ENCODE data around the gene FAM200B.

The FAM200B gene

GRCh38 chr4:15668566-15669435 is 12.8 kb upstream of the FAM200B start:
- no peak for DNase-seq

DNA sequence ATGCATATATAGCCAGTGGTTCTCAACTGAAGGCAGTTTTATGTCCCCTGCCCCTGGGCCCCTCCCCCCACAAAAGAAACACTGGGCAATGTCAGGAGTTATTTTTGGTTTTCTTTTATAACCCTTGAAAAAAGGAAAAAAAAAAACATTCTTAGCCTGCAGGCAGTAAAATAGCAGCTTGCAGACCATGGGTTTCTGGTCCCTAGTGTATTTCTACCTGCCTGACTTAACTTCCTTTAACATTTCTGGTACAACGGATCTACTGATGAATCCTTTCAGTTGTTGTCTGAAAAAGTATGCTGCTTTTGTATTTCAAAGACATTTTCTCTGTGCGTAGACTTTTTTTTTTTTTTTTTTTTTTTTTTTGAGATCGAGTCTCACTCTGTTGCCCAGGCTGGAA is 11.1 kb upstream of the FAM200B start:
- no peak for DNase-seq

DNA sequence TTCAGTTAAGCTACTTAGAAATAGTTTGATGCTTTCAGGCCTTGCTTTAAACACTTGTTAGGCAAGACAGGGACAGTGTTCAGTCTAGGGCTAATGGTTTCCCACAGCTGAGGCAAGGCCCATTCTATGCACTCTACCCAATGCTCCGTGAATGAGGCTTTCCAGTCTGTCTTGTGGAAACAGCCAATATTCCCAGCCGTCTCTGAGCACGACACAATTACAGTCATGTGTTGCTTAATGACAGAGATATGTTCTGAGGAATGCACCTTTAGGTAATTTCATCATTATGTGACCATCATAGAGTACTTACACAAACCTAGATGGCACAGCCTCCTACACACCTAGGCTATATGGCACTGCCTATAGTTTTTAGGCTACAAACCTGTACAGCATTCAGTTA is 9.5 kb upstream of the FAM200B start:
- DNase-seq, result no peak

GRCh38 chr4:15673337-15673736 is 8.3 kb upstream of the FAM200B start:
- no peak for DNase-seq

DNA sequence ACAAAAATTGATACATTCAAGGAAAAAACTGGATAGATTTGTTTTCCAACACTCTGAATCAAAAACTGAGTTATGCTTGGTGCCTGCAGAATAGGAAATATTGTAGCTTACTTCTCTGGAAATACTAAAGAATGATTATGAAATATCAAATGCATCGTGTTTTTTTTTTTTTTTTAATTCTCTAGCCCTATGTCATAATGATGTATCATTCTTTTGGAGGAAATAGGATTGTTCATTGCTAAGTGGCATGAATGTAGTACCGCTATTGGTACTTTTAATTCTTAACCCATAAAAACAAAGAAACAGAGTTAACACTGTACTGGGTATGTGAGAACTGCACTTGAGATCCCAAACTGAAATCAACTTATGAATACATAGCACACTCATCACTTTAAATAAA is 7.6 kb upstream of the FAM200B start:
- DNase-seq, result no peak

DNA sequence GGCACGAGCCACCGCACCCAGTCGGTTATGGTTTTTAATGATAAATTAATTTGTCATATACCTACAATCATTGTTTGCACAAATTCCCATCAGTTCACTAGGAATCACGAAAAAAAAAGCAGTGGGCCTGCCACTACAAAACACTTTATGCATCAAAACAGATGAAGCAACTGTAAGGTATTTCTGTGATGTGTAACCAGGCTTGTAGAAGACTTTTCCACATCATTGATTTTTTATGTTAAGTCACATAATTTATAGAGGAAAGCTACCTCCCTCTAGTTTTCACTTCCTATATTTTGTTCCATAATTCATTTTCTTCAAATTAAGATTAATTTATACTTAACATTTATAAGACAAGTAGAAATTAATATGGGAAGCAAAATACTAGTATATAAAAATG is 6.7 kb upstream of the FAM200B start:
- DNase-seq, result no peak

DNA sequence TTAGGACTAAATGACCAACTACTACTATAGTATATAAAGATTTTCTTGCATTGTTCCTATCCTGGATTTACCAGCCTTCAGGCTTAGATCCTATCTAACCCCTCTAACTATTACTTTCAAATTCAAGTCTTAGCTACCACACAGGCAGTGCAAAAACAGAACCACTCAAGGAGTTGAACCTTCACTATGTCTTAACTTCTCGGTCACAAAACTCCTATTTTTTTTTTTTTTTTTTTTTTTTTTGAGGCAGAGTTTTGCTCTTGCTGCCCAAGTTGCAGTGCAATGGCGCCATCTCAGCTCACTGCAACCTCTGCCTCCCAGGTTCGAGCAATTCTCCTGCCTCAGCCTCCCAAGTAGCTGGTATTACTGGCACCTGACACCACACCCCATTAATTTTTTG is 6.3 kb upstream of the FAM200B start:
- no peak for DNase-seq

- DNase-seq, result no peak
These were observed 5.6 kb upstream of the FAM200B start for GRCh38 chr4:15676039-15676438.

DNA sequence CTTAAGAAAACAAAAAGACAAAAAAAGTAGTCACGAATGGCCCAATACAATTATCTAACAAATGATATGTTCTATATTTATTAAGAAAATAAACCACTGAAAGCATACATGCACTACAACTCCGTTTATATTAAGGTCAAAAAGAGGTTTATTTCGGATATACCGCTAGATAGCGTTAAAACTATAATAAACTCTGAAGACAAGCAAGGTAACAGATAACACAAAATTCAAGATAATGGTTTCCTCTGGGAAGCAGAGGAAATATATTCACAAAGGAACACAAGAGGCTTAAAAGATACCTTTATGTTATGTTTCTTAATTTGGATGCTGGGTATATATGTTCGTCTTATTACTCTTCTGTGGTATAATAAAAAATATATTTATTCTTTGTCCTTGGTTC is 4.7 kb upstream of the FAM200B start:
- no peak for DNase-seq

- peak; percentile 40 for DNase-seq
These were observed 4.1 kb upstream of the FAM200B start for GRCh38 chr4:15677507-15677988.

- no peak for DNase-seq
These were observed 608 bp upstream of the FAM200B start for GRCh38 chr4:15681067-15681371.

GRCh38 chr4:15682242-15683142 is 865 bp downstream of the FAM200B start:
- no peak for DNase-seq

DNA sequence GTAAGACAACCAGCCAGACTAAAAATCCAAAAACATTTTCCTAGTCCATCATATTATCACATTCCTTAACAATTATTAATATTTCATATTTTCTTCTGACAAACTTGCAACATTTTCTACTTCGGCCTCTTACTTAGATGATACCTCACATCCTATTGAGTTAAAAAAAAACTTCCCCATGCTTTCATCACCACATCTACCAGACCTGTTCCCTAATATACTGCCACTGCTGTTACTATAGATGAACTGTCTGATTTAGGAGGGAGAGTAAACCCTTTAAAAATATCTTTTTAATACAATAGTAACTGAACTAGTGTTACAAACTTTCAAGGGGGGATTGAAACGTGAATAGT is 1.5 kb downstream of the FAM200B start:
- no peak for DNase-seq

GRCh38 chr4:15684498-15684897 is 2.9 kb downstream of the FAM200B start:
- no peak for DNase-seq

DNA sequence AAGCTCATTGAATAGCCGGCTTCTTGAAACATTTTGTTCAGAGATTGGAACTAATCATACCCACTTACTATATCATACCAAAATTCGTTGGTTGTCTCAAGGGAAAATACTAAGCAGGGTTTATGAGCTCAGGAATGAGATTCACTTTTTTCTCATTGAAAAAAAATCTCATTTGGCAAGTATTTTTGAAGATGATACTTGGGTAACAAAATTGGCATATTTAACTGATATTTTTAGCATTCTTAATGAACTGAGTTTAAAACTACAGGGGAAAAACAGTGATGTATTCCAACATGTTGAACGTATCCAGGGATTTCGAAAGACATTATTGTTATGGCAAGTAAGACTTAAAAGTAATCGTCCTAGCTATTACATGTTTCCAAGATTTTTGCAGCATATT is 6.4 kb downstream of the FAM200B start:
- DNase-seq, result no peak

GRCh38 chr4:15689540-15689939 is 7.9 kb downstream of the FAM200B start:
- DNase-seq, result no peak

DNA sequence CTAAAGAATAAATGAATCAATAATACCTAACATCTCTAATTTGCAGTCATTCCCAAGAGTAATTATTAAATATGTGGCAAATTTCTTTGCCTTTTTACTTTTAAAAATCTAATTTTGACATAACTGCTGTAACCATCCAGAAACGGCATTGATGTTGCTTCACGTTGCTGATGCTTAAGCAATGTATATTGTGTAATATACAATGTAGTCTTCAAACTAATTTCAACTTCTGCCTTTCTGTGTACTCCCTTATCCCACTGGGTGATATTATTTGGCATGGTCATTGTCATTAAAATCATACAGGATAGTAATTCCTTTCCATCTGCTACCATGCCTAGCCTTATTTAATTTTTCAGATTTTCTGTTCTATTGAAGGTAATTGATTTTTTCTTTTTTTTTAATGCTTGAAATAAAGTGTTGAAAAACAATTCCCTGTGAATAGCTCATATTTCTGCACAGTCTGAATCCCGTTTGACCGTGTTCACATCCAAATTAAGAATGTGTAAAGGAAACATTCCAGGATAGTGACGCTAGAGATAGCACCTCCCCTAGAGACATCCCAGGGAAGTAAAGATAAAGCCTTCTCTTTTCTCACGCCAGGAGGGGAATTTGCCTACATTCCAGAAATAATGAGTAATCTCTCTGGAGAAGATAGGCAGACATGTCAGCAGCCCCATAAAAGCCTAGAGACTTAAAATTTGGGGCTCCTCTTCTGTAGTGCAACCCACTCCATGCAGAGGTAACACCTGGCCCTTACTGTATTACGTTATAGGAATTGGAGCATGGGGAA is 8.6 kb downstream of the FAM200B start:
- no peak for DNase-seq

- no peak for DNase-seq
These were observed 9.9 kb downstream of the FAM200B start for GRCh38 chr4:15691346-15692135.

GRCh38 chr4:15692602-15693001 is 11.0 kb downstream of the FAM200B start:
- no peak for DNase-seq

DNA sequence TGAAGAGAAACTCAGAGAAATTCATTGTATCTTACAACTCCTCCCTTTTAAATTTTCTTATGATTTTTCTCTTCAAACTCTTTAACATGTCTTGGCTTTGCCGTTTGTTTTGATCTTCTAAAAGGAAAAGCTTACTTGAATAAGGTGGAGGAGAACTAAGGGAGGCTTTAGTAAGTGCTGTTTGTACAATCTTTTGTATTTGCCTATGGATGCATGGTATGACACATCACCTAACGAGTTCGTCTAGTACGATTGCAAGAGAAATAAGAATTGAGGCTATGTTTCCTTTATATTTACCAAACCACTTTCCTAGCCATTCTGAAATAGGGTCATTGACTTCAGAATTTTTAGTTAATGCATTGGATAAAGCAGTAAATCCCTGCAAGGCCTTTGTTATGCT is 12.8 kb downstream of the FAM200B start:
- no peak for DNase-seq

GRCh38 chr4:15695240-15695699 is 13.6 kb downstream of the FAM200B start:
- DNase-seq, result no peak

DNA sequence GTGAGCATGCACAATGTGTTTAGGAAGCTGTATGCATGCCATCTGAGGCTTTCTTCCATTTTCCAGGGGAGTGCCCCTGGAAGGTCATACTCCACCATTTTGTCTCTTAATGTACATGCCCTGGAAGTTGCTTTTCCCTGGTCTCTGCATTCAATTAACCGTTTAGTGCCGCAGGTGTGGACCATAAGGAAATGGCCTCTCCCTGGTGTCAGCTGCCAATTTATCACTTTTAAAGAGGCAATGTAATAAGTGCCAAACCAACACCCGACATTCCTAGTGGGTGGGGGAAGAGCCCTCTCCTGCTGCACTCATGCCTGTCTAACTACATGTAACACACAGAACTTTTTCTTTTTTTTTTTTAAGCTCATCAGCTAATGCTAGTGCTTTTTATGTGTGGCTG is 14.1 kb downstream of the FAM200B start:
- no peak for DNase-seq

All from NCI-H2171 treated with DMSO at 0.1 percent for 48 hours (cell line).